Middle frontal gyrus (tissue), 1 donor: ENCODE measurements around the gene AFG1L.
"Not testable (repeated sequence)": the region's sequence is repeated elsewhere in the genome, so short reads cannot be mapped to it uniquely, and the experiment has no call there.

ENCODE experiments used
- DNase-seq: peaks from one replicate; pipeline ENCODE4 v3.0.0-alpha.2; 2015; ENCODE audit warnings: low spot score; ENCODE audit errors: extremely low spot score

Gene AFG1L

DNA sequence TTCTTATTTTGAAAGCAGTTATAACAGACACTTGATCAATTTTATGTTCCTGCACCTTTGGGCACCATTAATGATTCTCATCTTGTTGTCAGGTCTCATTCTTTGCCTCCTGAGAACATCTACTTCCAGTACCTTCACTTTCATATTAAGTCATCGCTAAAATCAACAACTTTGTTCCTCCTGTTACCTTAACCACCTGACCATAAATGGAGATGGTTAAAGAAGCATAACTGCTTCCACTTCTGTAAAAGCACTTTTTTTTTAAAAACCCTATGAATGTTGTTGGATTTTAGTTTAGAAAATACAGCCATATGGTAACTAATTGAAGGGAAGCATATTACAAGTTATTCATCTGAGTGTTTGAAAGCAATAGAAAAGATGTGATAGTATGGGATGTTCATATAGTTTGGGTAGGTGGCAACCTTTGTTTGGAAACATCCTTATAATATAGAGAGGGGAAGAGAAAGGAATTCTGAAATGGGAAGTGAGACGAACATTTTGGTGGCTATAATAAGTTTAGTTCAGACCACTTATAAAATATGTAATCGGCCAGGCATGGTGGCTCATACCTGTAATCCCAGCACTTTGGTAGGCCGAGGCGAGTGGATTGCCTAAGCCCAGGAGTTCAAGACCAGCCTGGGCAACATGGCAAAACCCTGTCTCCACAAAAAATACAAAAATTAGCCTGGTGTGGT, 53.9 kb downstream of the AFG1L start:
- no peak for DNase-seq

DNA sequence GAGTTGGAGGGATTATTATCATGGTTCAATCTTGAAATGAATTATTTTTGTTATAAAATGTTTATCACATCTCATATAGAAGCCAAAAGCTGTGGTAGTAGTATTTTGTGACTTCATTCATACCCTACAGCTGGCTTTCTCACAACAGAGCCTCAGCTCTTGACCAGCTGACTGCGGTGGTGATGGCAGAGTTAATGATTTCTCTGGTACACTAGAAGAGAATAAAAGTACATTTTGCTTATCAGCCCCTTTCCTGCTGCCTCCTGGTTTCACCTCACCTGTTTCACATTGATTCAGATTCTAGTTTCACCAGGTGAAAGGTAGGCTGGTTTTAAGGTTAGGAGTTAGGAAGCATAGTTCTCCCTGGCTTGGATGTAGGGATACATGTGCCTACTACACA, 55.7 kb downstream of the AFG1L start:
- DNase-seq, result no peak

DNA sequence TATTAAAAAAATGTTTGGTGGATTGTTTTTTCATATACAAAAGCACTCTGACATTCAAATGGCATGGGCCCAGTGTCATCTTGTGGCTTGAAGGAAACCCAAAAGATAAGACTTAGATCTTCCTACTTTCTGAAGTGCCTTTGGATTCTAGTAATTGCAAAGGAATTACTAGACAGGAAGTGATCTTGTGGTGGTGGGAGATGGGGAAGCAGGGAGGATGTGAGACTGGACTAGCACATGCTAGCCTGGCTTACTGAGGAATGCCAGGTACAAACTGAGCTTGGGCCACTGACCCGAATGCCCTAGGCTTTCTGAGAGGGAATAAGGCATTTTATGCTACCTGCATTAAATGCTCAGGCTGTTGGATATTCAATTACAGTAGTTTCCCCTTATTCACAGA, 59.0 kb downstream of the AFG1L start:
- DNase-seq, result no peak

DNA sequence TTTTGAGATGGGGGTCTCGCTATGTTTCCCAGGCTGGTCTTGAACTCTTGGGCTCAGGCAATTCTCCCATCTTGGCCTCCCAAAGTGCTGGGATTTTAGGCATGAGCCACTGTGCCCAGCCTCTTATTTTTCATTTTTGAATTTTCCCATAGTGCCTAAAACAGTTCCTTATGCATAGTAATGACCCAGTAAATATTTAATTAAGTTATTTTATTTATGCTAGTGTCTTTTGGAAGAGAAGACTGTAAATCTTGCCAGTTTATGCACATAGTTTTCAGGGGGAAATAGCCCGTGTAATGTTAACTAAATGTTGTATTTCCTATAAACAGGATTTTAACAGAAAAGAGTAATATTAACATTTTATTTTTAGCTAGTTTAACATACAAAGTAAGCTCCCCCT, 60.3 kb downstream of the AFG1L start:
- no peak for DNase-seq

DNA sequence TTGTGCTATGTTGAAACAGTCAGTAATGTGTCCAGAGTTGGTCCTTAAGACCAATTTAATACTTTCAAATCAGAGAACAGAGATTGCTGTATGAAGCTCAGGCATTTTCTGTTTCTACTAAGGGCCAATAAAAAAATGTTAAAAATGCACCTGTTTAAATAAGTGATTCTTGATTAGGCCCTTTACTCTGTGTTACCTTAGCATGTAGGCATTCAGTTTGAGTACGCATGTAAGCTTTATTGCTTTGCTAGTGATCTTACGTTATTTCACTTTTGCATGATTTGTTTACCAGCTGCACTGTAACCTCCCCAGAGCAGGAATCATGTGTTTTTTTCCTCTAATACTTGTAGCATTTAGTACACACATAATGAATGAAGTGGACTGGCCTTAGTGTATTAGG, 61.0 kb downstream of the AFG1L start:
- DNase-seq, result no peak

DNA sequence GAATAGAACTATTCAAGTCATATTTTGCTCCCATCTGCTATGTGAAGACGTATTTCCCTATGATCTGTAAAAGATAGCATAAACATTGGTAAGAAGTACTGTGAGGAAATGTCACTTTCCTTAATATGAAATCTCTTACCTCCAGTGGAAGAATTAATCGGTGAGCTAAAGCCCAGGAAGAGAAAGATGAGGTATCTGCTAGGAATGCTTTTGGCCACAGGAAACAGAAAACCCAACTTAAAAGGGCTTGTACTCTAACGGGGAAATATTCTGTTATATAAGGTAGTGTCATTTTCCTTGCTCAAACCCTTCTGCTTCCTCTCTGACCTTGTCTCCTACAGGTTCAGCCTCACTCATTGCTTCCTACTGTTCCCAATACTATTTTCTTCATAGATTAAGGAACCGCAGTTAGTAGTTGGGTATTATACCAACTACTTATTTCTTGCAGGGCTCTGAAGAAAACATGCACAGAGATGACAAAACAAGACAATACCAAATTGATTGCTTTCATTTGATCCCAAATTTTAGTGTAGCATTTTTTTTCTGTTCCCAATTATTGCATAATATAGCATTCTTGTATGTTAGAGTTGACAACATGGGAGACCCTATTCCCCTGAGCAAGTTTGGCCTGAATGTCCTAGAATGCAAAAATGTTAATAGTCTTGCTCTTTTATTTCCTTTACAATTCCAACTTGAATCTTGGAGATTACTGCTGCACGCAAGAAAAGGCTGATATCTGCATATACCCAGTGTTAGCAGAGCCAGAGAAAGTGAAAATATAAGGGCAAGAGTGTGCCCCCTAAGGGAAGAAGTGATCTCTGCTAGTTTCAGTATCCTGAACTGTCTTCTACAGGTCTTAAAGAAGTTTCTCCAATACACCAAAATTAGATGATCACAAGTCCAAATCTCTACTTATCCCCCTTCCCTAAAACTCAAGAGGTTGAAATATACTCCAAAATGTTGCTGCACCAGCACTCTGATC, 65.3 kb downstream of the AFG1L start:
- DNase-seq, result no peak

DNA sequence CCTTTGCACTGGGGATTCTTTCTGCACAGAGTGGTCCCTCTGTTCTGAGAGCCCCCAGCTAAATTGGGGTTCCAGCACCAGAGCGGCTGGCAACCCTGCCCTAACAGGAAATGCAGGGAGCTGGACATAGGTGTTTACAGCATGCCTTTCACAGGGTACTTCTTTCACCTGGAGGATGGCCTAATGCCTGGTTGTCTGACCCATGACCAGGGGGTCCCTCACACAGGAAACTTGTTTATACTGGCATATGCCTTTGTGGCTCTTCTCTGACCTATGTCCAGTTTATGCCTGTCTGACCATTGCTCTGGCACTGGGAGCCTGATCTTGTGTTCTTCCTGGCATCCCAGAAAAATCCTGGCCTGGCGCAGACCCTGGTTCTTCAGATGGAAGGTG, 66.1 kb downstream of the AFG1L start:
- no peak for DNase-seq

DNA sequence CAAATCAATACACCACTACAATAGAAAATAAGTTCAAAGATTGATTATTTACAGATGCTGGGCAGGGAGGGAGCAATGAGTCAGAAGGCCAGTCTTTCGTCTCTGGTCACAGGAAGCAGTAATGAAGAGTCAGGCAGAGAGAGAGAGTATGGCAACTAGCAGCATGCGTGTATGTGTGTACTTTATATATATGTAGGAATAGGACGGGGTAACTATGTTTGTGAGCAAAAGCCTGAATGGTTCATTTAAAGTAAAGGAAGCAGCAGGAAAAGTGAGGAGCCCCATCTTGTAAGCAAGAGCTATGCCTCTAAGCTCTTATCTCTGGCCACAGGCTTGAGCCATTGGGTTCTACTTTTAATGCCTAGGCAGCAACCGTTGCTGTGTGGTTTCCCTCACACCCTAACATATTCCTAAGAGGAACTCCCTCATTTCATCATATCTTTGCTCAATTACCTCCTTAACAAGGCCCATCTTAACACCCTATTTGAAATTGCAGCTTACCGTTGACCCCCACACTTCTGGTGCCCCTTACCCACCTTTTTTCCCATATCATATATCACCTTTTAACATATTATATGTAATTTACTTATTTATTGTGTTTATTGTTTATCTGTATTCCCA, 66.6 kb downstream of the AFG1L start:
- DNase-seq, result no peak

DNA sequence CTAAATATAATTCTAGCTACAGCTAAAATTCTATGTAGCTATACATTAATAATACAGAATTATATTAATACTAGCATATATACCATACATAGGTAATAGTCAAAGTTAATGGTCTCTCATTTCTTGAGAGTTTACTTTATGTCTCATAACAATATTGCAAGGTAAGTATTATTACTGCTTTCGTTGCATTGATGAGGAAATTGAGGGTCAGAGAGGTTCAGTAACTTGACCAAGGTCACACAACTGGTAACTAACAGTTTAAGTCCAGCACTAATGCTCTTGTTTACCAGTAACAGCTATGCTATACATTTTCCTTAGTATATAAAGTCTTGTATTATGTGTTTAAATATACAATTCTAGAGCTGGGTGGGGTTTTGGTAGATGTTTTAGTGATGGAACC, 67.6 kb downstream of the AFG1L start:
- no peak for DNase-seq

DNA sequence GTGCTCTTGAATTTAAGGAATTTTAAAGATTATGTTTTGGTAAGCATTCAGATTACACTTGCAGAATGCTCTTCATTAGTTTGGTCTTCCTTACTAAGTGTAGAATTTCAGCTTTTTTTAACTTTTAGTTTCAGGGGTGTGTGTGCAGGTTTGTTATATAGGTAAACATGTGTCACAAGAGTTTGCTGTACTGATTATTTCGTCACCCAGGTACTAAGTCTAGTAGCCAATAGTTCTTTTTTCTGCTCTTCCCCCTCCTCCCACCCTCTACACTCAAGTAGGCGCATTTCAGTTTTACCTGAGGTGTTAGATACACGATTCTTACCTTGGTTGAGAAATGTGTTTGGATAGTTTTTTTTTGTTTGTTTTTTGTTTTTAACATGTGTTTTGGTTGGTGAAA, 68.3 kb downstream of the AFG1L start:
- DNase-seq, result no peak

DNA sequence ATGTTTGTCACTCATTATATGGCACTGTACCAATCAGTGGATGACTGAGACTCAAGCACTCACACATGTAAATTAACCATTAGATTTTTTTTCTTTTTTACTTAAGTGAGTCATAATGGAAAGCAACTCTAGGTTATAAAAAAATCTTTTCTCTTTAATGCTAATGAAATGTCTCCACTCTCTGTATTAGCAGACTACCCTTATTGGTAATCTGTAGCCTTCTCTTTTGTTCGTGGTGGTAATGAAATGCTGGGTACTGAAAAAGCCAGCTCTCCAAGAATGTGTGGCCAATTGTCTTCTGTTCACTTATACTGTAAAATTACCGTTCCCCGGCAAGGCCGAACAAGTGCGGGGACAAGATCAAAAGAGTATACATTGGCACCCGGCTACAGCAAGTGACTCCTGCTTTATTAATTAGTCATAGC, 69.0 kb downstream of the AFG1L start:
- no peak for DNase-seq

DNA sequence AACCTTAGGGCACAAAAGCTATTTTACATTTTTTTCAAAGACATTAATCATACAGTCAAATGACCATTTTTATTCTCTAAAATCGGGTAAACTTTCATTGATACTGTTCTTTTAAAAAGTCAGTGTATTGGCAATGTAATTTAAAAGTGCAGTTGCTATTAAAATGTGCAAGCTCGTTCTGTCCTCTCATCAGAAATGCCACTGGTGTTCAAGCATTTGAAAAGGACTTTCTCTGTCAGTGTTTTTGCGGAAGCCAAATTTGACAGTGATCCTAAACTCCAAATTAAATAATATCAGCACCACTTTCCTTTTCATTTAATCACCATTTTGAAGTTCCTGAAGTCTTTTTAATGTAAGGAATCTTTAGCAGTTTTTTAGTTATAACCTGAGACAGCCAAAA, 69.6 kb downstream of the AFG1L start:
- no peak for DNase-seq

DNA sequence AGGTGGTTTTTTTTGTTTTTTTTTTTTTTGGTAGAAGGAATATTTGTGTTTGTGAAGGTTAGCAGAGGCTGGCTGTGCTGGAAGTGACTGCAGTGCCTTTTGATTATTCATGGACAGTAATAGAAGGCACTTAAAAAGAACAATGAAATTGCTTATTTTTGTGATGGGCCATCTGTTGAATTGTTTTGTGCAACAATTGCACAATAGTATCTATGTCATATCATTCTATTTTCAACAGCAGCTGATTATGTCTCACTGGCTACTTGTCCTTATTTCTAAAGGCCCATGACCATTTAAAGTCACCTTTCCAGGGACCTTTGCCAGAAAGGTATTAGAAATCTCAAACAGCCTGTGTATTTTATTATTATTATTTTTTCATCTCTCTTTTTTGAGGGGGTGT, 70.6 kb downstream of the AFG1L start:
- DNase-seq, result no peak

DNA sequence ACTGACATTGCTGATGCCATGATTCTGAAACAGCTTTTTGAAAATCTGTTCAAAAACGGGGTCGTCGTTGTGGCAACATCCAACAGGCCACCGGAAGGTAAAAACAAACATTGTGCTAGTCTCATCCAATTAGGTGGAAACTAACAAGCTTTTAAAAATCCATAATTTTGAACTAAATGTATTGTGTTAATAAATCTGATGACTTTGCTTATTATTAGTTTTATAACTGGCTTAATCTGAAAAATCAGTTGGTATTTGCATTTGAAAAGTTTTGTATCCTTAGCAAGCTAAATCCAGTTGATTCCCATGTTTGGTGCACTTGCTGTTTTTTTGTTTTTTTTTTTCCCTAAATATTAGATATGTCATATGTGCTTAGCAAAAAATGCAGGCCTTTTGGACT, 71.4 kb downstream of the AFG1L start:
- no peak for DNase-seq

DNA sequence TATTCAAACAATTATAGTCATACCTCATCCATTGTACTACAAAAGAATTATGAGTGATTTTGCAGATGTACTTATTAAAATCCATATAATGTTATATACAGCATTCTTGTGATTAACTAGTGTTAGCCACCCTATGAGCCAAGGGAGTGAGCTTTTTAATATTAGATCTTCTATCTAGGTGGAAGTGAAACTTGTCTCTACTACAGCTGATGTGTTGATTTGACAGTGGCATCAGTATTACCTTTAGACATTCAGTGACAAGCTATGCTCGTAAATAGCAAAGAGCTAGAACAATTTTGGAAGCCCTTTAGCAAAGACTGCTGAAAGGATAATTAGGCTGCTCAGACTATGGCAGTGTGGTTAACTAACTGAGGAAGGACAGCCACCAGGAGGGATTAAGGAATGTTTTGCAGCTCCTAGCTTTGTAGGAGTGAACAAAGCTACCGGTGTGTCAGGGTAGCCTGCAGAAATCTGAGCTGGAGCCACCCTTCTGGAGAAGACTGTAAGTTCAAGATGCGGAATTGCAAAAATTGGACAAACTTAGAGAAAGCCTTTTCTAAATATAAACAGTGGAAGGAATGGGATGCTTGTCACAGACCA, 73.7 kb downstream of the AFG1L start:
- DNase-seq, result no peak

DNA sequence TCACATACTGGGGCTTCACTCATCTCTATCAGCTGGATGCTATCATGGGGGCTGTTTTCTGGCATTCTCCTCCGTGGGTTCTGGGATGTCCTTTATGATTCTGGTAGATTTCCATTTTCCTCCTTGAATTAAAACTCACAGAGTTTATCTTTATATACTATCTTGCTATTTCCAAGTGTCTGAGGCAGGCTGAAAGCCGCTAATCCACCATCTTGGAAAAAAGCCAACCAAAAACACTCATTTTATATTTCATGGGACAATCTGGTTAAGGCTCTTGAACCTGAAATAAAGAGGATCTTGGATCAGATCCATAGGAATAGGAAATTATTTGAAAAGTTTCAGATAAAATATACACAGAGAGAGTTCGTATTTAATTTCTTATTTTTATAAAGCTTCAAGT, 86.0 kb downstream of the AFG1L start:
- DNase-seq, result no peak

DNA sequence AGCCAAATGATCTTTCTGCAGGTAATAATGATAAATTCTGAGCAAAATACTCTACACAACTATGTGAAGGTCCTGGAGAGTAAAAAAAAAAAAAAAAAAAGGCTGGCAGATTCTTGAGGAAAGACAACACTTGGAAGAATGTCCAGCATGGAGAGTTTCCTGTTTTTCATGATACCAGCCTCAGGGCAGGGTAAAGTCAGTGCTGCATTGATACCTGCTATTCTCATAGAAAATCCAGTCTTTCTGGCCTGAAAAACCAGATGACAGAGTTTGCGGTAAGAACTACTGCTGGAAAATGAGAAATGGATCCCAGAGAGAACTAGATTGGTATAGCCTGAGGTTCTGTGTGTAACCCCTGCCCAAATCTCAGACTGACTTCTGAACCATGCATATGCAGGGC, 89.1 kb downstream of the AFG1L start:
- no peak for DNase-seq

DNA sequence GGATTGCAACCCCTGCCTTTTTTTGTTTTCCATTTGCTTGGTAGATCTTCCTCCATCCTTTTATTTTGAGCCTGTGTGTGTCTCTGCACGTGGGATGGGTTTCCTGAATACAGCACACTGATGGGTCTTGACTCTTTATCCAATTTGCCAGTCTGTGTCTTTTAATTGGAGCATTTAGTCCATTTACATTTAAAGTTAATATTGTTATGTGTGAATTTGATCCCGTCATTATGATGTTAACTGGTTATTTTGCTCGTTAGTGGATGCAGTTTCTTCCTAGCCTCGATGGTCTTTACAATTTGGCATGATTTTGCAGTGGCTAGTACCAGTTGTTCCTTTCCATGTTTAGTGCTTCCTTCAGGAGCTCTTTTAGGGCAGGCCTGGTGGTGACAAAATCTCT, 94.3 kb downstream of the AFG1L start:
- DNase-seq, result not testable (repeated sequence)

DNA sequence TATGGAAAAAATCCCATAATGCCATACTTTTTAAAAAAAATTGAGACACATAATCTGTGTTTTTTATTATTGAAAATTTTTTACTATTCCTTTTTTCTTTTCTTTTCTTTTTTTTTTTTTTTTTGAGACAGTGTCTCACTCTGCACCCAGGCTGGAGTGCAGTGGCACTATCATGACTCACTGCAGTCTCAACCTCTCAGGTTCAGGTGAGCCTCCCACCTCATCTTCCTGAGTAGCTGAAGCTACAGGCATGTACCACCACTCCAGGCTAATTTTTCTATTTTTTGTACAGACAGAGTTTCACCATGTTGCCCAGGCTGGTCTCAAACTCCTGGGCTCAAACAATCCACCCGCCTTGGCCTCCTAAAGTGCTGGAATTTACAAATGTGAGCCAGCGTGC, 100.4 kb downstream of the AFG1L start:
- DNase-seq, result no peak

DNA sequence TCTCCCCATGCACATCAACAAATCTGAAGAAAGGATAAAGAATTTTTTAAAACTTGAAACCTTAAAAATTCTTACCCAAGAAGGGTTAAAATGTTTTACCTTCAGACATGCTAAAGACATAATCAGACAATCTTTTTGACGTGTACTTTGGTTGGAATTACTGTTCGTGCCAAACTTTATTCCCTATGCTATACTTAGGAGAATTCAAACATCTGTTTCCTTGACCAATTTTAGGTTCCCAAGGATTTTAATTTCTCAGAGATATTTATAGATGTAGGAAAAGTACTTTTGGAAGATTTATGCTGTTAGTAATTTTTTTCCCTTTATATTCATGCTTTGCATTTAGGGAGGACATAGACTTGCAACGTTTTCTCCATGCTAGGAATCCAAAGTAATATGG, 108.4 kb downstream of the AFG1L start:
- no peak for DNase-seq

DNA sequence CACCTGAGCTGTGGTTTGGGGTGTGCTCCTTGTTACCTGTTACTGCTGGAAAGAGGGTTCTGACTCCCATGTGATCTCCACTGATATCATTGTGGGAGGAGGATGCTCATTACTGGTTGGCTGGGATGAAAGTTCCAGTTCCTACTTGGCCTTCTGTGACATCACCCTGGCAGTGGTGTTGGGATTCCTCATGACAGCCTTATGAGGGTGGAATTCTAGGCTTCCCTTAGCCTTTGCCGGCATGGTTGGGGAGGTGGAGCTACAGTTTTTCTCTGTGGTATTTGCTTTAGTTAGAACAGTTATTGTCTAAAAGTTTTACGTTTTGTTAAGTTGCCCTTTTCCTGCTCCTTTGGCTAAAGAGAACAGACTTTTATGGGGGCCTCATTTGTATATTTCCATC, 112.1 kb downstream of the AFG1L start:
- DNase-seq, result no peak
